Measurements from ENCODE around the gene UCHL1.
"Not testable (repeated sequence)": the region's sequence is repeated elsewhere in the genome, so short reads cannot be mapped to it uniquely, and the experiment has no call there.

Gene UCHL1

GRCh38 chr4:41236508-41236907, 20.2 kb upstream of the UCHL1 start:
- DNase-seq (ENCODE audit: low read depth), result no peak

GRCh38 chr4:41241919-41242318, 14.8 kb upstream of the UCHL1 start:
- no peak for DNase-seq (ENCODE audit: low read depth)

- DNase-seq (ENCODE audit: low read depth), result no peak
Measured at GRCh38 chr4:41245983-41246382, 10.7 kb upstream of the UCHL1 start.

GRCh38 chr4:41256131-41256739, 493 bp upstream of the UCHL1 start:
- peak; percentile 70 for DNase-seq (ENCODE audit: low read depth)

GRCh38 chr4:41257257-41257901, 651 bp downstream of the UCHL1 start:
- peak; percentile 77 for DNase-seq (ENCODE audit: low read depth)

DNA sequence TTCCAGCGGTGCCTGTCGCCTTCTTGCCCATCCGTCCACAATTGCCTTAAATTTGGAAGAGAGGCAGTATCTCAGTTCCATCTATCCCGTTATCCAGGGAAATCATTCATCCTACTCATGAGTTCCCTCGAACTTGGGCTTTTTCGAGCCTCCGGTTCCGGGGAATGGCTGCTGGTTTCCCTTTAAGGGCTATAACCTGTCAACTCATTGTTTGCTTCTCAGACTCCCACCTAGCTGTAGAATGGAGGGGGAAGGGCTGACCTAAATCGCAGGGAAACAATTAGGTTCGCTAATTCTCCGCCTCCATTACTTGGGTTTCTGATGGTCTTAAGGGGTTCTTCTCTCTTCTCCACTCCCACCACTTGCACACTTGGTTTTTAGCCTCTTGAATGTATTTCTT, 1.2 kb downstream of the UCHL1 start:
- DNase-seq (ENCODE audit: low read depth), result no peak

DNA sequence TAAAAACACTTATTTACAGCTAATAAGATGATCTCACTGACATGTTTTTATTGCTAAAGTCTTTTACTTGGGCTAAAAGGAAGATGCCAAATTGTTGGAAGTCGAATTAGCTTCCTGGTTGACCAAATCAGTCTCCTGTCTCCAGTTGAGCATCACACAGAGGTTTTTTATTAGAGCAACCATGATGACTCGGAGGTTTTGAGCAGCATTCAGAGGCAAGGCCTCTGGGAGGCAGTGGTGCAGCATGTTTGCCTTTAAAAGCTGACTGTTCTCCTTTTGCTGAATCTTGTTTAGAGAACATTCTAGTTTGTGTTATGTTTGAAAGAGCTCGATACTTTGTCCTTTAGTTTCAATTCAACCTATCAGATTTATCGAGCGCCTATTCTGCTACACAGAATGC, 2.1 kb downstream of the UCHL1 start:
- DNase-seq (ENCODE audit: low read depth), result peak; percentile 85

GRCh38 chr4:41260116-41260733, 3.5 kb downstream of the UCHL1 start:
- no peak for DNase-seq (ENCODE audit: low read depth)

DNA sequence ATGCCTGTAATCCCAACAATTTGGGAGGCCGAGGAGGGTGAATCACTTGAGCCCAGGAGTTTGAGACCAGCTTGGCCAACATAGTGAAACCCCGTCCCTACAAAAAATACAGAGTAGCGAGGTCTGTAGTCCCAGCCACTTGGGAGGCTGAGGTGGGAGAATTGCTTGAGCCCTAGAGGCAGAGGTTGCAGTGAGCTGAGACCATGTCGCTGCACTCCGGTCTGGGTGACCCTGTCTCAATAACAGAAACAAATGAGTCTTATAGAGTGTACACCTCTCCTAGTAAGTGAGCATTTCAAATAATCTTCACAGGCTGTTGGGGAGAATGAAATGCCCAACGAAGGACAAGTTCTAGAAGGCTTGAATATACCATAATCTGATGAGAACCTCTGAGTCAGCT, 5.5 kb downstream of the UCHL1 start:
- no peak for DNase-seq (ENCODE audit: low read depth)

DNA sequence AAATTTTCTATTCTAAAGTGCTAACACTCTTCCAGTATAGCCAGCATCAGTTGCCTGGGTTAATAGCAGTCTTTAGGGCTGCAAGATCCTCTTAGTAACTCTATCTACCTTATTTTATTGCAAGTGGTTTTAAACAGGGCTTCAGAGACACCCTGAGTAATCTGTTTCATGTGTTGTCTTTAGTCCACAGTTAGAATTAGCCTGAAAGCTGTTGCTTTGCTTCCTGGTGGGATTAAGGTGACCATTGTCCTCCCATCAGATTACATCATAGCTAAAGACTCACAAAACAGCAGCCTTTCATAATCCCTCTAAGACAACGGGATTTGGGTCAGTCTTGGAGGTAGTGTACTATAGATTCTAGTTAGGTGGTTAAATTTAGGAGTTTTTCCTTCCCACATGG, 7.5 kb downstream of the UCHL1 start:
- DNase-seq (ENCODE audit: low read depth), result no peak

- no peak for DNase-seq (ENCODE audit: low read depth)
Measured at GRCh38 chr4:41267997-41268396, 11.3 kb downstream of the UCHL1 start.

- peak; percentile 9 for DNase-seq (ENCODE audit: low read depth)
Measured at GRCh38 chr4:41268721-41269517, 12.2 kb downstream of the UCHL1 start.

GRCh38 chr4:41269682-41270081, 13.0 kb downstream of the UCHL1 start:
- no peak for DNase-seq (ENCODE audit: low read depth)

- not testable (repeated sequence) for DNase-seq (ENCODE audit: low read depth)
Measured at GRCh38 chr4:41275931-41276330, 19.2 kb downstream of the UCHL1 start.

DNA sequence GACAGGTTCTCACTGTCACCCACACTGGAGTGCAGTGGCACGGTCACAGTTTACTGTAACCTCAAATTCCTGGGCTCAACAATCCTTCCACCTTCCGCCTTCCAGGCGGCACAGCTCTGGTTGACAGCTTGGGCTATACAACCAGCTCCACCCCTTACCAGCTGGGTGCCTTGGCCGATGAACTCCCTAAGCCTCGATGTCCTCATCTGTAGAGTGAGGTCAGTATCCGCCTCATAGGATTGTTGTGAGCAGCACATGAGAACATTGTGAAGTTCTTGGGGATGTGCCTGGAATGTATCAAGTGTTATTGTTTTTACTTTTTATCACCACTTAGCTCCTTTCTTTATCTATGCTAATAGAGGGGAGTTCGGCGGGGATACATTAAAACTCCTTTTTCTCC, 23.3 kb downstream of the UCHL1 start:
- no peak for DNase-seq (ENCODE audit: low read depth)

GRCh38 chr4:41281038-41281634, 24.4 kb downstream of the UCHL1 start:
- DNase-seq (ENCODE audit: low read depth), result peak; percentile 84

- DNase-seq (ENCODE audit: low read depth), result no peak
Measured at GRCh38 chr4:41282366-41282765, 25.6 kb downstream of the UCHL1 start.

- DNase-seq (ENCODE audit: low read depth), result no peak
Measured at GRCh38 chr4:41285202-41285863, 28.6 kb downstream of the UCHL1 start.

DNA sequence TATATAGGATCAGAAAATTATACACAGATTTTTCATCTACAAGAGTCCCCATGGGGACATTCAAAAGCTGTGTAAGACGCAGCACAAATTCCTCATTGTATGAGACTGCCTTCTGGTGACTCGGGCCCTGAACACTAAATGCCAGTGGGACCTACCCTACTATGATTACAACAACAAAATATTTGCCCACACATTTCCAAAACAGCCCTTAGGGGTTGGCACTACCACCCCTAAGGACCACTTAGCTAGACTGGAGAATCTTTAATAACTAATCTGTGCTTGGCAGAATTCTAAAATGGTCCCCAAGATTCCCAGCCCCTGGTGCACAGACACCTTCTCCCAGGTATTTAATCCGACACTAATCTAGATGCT, 29.1 kb downstream of the UCHL1 start:
- DNase-seq (ENCODE audit: low read depth), result peak; percentile 24

- peak; percentile 65 for DNase-seq (ENCODE audit: low read depth)
Measured at GRCh38 chr4:41287005-41287404, 30.3 kb downstream of the UCHL1 start.

DNA sequence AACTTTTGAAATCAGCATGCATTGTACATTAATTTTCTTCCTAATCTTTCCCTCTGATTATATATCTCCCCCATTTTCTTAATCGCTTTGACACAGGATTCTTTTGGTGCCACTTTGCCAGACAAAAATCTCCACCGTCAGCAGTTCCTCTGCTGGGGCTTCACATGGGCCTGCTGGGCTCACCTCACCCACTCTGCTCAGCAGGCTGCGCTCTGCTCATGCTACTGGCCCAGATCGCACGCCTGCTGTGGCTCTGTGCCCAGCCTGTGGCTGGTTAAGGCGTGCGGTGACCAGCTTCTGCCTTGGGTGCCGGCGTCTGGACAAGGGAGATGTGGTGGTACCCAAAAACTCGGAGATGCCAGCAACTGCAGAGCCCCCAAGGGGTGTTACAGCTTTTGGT, 31.1 kb downstream of the UCHL1 start:
- DNase-seq (ENCODE audit: low read depth), result no peak

- DNase-seq (ENCODE audit: low read depth), result no peak
Measured at GRCh38 chr4:41288254-41288653, 31.5 kb downstream of the UCHL1 start.
